Measurements from ENCODE around the gene CNTNAP2. TPM values are rescaled to one million over a fixed set of nuclear protein-coding genes. Genes with fewer than 3 reads are reported as not detected.

Gene CNTNAP2
- total and polyA plus RNA-seq, 8 donors = 0.94 to 42.5 (median 38.6) TPM

- H3K36me3 ChIP-seq = no peaks in the 10 kb centered on the region
- intact Hi-C loops (cut with DNase I) = no loop called here
- peaks cover 0 to 17% of the 10 kb centered on the region in 2 donors for H3K27me3 ChIP-seq
- H3K4me1 ChIP-seq = no peaks in the 10 kb centered on the region
- ATAC-seq (no peak), DNase-seq (no peak)
- no peak overlapping the region for H3K4me3 ChIP-seq
- no peaks in the 10 kb centered on the region for H3K9me3 ChIP-seq
- no peak overlapping the region for H3K27ac ChIP-seq
- TF ChIP-seq CTCF (IDR thresholded peaks at IDR 0.05) = no peak
Measured at GRCh38 chr7:146123715-146124114, 7.1 kb downstream of the CNTNAP2 start.

- intact Hi-C loops (cut with DNase I) = no loop called here
- no peak for ATAC-seq
Measured at GRCh38 chr7:146126767-146127509, 10.3 kb downstream of the CNTNAP2 start.

GRCh38 chr7:146129296-146129695 is 12.7 kb downstream of the CNTNAP2 start:
- intact Hi-C loops (cut with DNase I) = no loop called here
- TF ChIP-seq CTCF (IDR thresholded peaks at IDR 0.05) = no peak
- peaks cover 0 to 2% of the 10 kb centered on the region in 2 donors for H3K9me3 ChIP-seq
- no peak overlapping the region for H3K4me3 ChIP-seq
- DNase-seq = peak in 1 of 4 donors; percentile 19
- no peak overlapping the region for H3K27ac ChIP-seq
- no peak for ATAC-seq
- no peaks in the 10 kb centered on the region for H3K4me1 ChIP-seq
- no peaks in the 10 kb centered on the region for H3K27me3 ChIP-seq
- H3K36me3 ChIP-seq = no peaks in the 10 kb centered on the region

More at GRCh38 chr7:146126767-146127509, 10.3 kb downstream of the CNTNAP2 start:
- no peaks in the 10 kb centered on the region for H3K36me3 ChIP-seq
- TF ChIP-seq CTCF (IDR thresholded peaks at IDR 0.05) = no peak
- H3K9me3 ChIP-seq = no peaks in the 10 kb centered on the region
- H3K27ac ChIP-seq = no peak overlapping the region
- no peak for DNase-seq
- H3K4me3 ChIP-seq = no peak overlapping the region
- H3K4me1 ChIP-seq = no peaks in the 10 kb centered on the region
- H3K27me3 ChIP-seq = no peaks in the 10 kb centered on the region

- no peaks in the 10 kb centered on the region for H3K36me3 ChIP-seq
- no peak for TF ChIP-seq CTCF (IDR thresholded peaks at IDR 0.05)
- no peaks in the 10 kb centered on the region for H3K4me1 ChIP-seq
- no peak overlapping the region for H3K4me3 ChIP-seq
- ATAC-seq (no peak), DNase-seq (peak in 1 of 4 donors; percentile 16)
- H3K9me3 ChIP-seq = peaks cover 0 to 2% of the 10 kb centered on the region in 2 donors
- no peaks in the 10 kb centered on the region for H3K27me3 ChIP-seq
- intact Hi-C loops (cut with DNase I) = no loop called here
- H3K27ac ChIP-seq = no peak overlapping the region
Measured at GRCh38 chr7:146129997-146130396, 13.4 kb downstream of the CNTNAP2 start.

GRCh38 chr7:146131701-146132100 is 15.1 kb downstream of the CNTNAP2 start:
- intact Hi-C loops (cut with DNase I) = no loop called here
- no peak for TF ChIP-seq CTCF (IDR thresholded peaks at IDR 0.05)
- H3K9me3 ChIP-seq = peaks cover 0 to 2% of the 10 kb centered on the region in 2 donors
- no peak overlapping the region for H3K4me3 ChIP-seq
- no peaks in the 10 kb centered on the region for H3K4me1 ChIP-seq
- no peaks in the 10 kb centered on the region for H3K27me3 ChIP-seq
- DNase-seq (no peak), ATAC-seq (no peak)
- no peak overlapping the region for H3K27ac ChIP-seq
- H3K36me3 ChIP-seq = no peaks in the 10 kb centered on the region

Data from left lung (tissue), 10 donors.